Measurements from ENCODE around the gene NME3.
"Not testable (repeated sequence)": the region's sequence is repeated elsewhere in the genome, so short reads cannot be mapped to it uniquely, and the experiment has no call there.

The NME3 gene

DNA sequence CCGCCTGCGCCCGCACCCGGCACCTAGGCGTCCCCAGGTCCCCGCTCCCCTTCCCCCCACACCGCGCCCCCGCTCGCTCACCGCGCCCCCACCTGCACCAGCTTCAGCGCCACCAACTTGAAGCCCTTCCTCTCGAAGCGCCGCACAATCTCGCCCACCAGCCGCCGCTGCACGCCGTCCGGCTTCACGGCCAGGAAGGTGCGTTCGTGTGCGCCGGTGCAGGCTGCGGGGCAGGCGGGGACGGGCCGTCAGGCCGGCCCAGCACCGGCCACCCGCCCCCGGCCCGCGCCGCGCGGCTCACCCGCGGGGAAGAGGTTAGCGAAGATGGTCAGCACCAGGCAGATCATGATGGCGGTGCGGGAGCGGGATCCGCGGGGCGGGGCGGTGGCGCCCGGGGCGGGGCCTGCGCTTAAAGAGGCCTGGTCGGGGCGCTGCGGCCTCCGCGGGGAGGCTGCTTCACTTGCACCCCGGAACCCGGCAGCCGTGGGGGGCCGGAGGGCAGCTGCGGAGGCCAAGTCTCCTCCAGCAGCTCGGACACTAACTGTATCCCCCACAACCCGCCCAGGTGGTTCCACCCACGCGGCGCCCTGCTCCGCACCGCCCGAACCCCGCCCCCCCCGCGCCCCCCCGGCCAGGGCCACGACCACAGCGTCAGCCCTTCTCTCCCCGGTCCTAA is at the start of gene NME3:
NME3 (minus strand) TSS at position 356 of the 676 bp plus-strand sequence; CDS start at position 347, 9 bp downstream.
- DNase-seq (ENCODE audit: low read depth) = no peak

DNA sequence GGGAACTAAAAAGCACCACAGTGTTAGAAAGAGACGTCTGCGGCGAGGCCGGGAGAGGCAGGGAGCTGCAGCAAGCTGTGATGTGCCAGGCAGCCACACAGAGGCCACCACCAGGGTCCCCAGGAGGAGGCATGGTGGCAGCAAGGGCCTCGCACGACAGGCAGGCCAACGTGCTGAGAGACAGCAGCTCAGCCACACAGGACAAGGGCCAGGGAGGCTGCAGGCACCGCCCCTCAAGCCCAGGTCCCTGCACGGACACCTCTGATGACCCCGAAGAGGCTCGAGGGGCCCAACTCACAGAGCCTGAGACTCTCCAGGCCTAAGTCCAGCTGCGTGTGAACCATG is 49.6 kb upstream of the NME3 start:
- no peak for DNase-seq (ENCODE audit: low read depth)

DNA sequence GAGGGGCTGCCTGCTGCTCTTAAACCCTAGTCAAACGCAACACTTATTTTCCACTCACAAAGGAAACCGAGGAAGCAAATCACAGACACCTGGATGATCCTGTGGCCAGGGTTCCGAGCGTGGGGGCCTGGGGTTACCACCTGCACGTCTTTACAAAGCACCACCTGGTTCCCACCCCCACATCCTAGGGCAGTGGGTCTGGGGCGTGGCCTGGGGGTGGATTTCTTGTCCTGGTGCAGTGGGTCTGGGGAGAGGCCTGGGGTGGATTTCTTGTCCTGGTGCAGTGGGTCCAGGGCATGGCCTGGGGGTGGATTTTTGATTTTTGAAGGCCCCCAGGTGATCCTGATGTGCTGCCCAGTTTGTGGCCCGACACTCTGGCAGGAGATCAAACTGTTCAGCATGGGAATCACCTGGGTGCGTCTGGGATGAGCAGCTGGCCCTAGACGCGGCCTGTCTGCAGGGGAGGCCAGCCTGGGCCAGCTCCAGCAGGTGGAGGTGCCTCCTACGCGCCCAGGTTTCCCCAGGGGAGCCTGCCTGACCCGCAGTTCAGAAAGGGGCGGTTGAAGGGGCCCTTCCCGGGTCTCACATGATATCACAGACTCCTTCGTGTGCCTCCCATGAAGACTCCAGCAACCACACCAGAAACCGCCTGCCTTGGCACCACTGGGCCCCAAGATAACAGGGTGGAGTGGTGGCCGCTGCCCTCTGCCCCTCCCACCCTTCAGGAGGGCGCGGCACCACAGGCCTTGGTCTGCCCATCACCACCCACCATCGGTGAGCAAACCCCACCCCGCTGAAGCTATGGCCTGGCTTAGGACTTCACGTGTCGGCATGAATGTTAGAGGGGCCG is 49.0 kb upstream of the NME3 start:
- no peak for DNase-seq (ENCODE audit: low read depth)

DNA sequence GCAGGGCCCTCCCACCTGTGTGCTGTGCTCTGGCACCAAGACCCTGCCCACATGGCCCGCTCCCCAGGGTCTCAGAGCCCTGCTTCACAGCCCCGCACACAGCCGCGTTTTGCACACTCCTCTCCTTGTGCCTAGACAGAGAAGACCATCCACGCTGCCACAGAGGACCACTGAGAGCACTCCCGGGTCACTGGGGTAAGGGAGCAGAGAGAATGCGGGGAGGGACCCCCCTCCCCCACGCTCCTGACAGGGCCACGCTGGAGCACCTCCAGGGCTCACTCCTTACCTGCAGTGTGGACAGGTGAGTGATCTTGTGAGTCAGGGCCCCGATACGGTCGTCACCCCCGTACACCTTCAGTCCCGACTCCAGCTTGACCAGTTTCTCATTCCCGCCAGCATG is 48.3 kb upstream of the NME3 start:
- no peak for DNase-seq (ENCODE audit: low read depth)

GRCh38 chr16:1818873-1819525 is 47.7 kb upstream of the NME3 start:
- DNase-seq (ENCODE audit: low read depth) = no peak

GRCh38 chr16:1818204-1818872 is 47.0 kb upstream of the NME3 start:
- no peak for DNase-seq (ENCODE audit: low read depth)

DNA sequence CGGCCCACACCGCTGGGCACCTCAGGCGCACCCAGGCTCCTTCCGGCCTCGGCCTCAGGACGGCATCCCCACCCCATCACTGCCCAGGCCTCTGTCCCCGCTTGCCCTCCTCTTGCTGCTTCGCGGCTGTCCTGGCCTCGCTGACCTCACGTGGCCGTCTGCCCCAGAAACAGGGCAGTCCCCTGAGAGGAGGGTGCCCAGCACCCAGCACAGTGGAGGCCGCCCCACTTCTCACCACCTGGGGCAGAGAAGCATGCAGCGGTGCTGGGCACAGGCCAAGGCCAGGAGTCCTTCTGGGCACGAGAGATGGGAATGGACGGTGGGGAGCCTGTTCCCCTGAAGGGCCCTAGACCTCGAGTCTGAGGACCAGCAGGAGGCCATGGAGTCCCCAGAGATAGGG is 46.4 kb upstream of the NME3 start:
- no peak for DNase-seq (ENCODE audit: low read depth)

- no peak for DNase-seq (ENCODE audit: low read depth)
Measured at GRCh38 chr16:1817276-1817589, 45.9 kb upstream of the NME3 start.

- no peak for DNase-seq (ENCODE audit: low read depth)
Measured at GRCh38 chr16:1816396-1817275, 45.3 kb upstream of the NME3 start.

DNA sequence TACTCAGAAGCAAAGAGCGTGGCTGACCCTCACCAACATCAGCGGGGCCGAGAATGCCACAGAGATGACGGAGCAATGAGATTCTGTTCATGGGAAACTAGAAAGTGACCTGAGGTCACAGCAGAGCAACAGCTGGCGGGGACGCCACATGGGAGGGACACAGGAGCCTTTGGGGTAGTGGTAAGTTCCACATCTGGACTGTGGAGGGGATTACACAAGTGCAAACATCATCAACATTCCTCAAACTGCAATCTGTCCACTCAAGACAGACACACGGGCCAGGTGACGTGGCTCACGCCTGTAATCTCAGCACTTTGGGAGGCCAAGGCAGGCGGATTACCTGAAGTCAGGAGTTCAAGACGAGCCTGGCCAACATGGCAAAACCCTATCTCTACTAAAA is 44.1 kb upstream of the NME3 start:
- DNase-seq (ENCODE audit: low read depth) = no peak

DNA sequence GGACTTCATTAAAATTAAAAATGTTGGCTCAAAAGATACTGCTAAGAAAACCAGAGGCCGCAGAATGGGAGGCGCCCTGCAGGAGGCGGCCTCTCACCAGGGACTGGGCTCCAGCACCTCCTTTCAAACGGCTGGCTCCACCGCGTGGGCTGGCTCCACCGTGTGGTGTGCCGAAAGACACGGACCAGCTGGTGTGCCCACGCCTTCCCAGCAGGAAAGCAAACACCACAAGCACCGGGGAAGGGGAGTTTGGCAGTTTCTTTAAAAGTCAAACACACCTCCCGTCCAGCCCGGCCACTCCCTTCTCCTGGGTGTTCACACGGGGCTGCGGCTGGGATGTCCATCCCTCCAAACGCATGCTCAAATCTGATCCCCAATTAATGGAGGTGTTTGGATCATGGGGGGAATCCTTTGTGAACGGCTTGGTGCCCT is 41.4 kb upstream of the NME3 start:
- peak; percentile 43 for DNase-seq (ENCODE audit: low read depth)

- DNase-seq (ENCODE audit: low read depth) = no peak
Measured at GRCh38 chr16:1810536-1810935, 39.2 kb upstream of the NME3 start.

- DNase-seq (ENCODE audit: low read depth) = no peak
Measured at GRCh38 chr16:1810106-1810505, 38.8 kb upstream of the NME3 start.

GRCh38 chr16:1809281-1809801 is 38.0 kb upstream of the NME3 start:
- DNase-seq (ENCODE audit: low read depth) = no peak

- no peak for DNase-seq (ENCODE audit: low read depth)
Measured at GRCh38 chr16:1808691-1809090, 37.3 kb upstream of the NME3 start.

GRCh38 chr16:1807626-1808025 is 36.3 kb upstream of the NME3 start:
- DNase-seq (ENCODE audit: low read depth) = no peak

DNA sequence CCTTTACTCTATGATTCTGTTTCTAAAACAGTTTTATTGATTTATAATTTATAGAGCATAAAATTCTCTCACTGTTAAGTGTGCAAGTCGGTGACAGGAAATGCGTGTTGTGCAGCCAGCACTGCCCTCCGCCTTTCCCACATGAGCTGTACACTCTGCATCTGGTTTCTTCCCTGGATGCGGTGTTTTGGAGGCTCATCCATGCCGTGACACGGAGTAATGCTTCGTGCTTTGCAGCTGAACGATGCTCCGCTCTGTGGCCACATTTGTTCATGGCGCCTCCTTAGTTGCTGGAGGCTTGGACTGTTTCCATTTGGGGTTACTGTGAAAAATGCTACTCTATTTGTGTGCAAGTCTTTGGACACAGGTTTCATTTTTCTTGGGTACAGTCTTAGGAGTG is 29.4 kb upstream of the NME3 start:
- no peak for DNase-seq (ENCODE audit: low read depth)

- DNase-seq (ENCODE audit: low read depth) = not testable (repeated sequence)
Measured at GRCh38 chr16:1799263-1799662, 27.9 kb upstream of the NME3 start.

DNA sequence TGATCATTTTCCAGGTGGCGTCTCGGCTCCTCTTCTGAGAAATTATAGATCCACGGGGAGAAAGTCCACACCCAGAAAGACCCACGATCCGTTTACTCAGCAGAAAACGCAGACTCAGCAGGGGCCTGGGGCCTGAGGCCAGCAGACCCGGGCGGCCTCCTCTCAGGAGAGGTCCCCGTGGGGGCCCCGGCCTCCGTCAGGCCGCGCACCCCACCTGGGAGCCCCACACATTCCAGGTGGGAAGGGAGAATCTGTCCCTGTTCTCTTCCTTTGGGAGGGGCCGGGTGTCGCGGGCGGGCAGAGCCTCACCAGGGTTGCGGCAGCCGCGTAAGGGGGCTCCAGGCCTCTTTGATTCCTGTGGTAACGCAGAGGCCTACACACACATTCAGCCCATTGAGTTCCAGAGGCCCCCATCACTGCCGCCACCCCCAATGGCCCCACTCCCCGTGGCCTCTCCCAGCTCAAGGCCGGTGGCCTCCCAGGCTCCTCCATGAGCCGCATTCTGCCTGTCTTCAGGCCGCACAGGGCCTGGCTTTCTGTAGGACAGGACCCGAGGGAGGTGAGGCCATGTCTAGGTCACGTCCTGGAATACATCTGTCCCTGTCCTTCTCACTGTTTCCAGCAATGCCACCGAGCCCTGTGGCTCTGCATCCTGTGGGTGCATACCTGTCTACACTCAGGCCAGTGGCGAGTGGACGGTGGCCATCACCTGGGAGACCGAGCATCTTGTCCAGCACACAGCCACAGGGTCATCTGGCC is 23.7 kb upstream of the NME3 start:
- DNase-seq (ENCODE audit: low read depth) = no peak

DNA sequence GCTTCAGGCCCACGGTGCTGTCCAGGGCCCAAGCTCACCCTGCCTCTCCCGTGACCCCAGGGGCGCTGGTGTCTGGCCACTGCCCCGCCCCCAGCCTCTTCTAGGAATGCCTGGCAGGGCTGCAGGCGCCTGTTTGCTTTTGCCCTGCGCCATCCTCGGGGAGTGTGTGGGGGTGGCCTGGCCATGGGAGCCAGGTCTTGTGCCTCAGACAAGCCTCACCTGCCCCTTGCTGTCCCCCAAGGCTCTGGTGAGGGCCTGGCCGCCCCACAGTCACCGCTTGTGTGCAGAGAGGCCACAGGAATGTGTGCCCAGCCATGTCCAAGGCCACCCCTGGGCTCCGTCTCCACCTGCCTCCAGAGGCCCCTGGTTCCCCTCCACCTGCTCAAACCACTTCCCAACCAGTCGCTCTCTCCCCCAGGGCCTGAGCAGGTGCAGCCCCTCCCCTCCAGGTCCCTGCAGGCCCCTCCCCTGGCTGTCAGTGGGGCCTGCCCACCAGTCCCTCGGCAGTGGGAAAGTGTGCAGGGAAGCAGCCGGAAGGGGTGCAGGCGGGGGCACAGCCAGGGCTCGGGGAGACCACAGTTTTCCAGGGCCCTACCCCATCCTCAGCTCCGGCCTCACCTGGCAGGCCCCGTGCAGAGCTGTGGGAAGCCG is 23.0 kb upstream of the NME3 start:
- DNase-seq (ENCODE audit: low read depth) = no peak
